ENCODE measurements around the gene SLC25A47.

Gene SLC25A47

GRCh38 chr14:100345711-100346110, 22.6 kb downstream of the SLC25A47 start:
- no peak for TF ChIP-seq CTCF (IDR thresholded peaks at IDR 0.05)
- intact Hi-C loops (cut with DNase I; ENCODE audit: low total_unique reads): no loop called here
- Histone ChIP-seq H3K27me3 (no peaks in the 10 kb centered on the region), H3K4me3 (no peak overlapping the region), H3K4me1 (peaks cover 0 to 18% (median 16%) of the 10 kb centered on the region in 4 donors), H3K9me3 (no peaks in the 10 kb centered on the region), H3K27ac (no peak overlapping the region), H3K36me3 (peaks cover 9 to 59% (median 42%) of the 10 kb centered on the region in 3 donors)
- DNase-seq: no peak

- intact Hi-C loops (cut with DNase I; ENCODE audit: low total_unique reads): no loop called here
- Histone ChIP-seq H3K27ac (no peak overlapping the region), H3K4me1 (peaks cover 0 to 10% (median 10%) of the 10 kb centered on the region in 4 donors), H3K9me3 (no peaks in the 10 kb centered on the region), H3K27me3 (no peaks in the 10 kb centered on the region), H3K36me3 (peaks cover 15 to 67% (median 49%) of the 10 kb centered on the region in 3 donors), H3K4me3 (no peak overlapping the region)
- no peak for DNase-seq
- TF ChIP-seq CTCF (IDR thresholded peaks at IDR 0.05): no peak
Observed at GRCh38 chr14:100346306-100347091, 23.4 kb downstream of the SLC25A47 start.

- peaks cover 26 to 72% (median 65%) of the 10 kb centered on the region in 3 donors for H3K36me3 ChIP-seq
Observed at GRCh38 chr14:100348253-100348729, 25.2 kb downstream of the SLC25A47 start.

GRCh38 chr14:100348784-100349685, 25.9 kb downstream of the SLC25A47 start:
- H3K27ac ChIP-seq: no peak overlapping the region
- H3K9me3 ChIP-seq: no peaks in the 10 kb centered on the region
- DNase-seq: no peak
- peaks cover 27 to 80% (median 72%) of the 10 kb centered on the region in 3 donors for H3K36me3 ChIP-seq
- H3K4me3 ChIP-seq: no peak overlapping the region
- H3K27me3 ChIP-seq: no peaks in the 10 kb centered on the region
- no peak for TF ChIP-seq CTCF (IDR thresholded peaks at IDR 0.05)
- intact Hi-C loops (cut with DNase I; ENCODE audit: low total_unique reads): no loop called here
- no peaks in the 10 kb centered on the region for H3K4me1 ChIP-seq

More at GRCh38 chr14:100348253-100348729, 25.2 kb downstream of the SLC25A47 start:
- DNase-seq: no peak
- no peak overlapping the region for H3K27ac ChIP-seq
- H3K9me3 ChIP-seq: no peaks in the 10 kb centered on the region
- no peak overlapping the region for H3K4me3 ChIP-seq
- no peaks in the 10 kb centered on the region for H3K27me3 ChIP-seq
- intact Hi-C loops (cut with DNase I; ENCODE audit: low total_unique reads): no loop called here
- no peaks in the 10 kb centered on the region for H3K4me1 ChIP-seq
- TF ChIP-seq CTCF (IDR thresholded peaks at IDR 0.05): no peak

- H3K9me3 ChIP-seq: no peaks in the 10 kb centered on the region
- H3K27ac ChIP-seq: no peak overlapping the region
- no peak overlapping the region for H3K4me3 ChIP-seq
- peaks cover 34 to 92% (median 86%) of the 10 kb centered on the region in 3 donors for H3K36me3 ChIP-seq
- no peaks in the 10 kb centered on the region for H3K4me1 ChIP-seq
- no peaks in the 10 kb centered on the region for H3K27me3 ChIP-seq
- intact Hi-C loops (cut with DNase I; ENCODE audit: low total_unique reads): no loop called here
- DNase-seq: no peak
- no peak for TF ChIP-seq CTCF (IDR thresholded peaks at IDR 0.05)
Observed at GRCh38 chr14:100350276-100350926, 27.3 kb downstream of the SLC25A47 start.
